Ramos (cell line): ENCODE results near the gene S100PBP.

ENCODE experiments used
- in situ Hi-C: fragments of 300-500 bp; cut with MboI; formaldehyde crosslinking; loops from one replicate; pipeline ENCODE4 v1.14.3; 2022; ENCODE audit warnings: low sequenced_read_pairs; ENCODE audit not compliant: unreplicated experiment

The S100PBP gene

DNA sequence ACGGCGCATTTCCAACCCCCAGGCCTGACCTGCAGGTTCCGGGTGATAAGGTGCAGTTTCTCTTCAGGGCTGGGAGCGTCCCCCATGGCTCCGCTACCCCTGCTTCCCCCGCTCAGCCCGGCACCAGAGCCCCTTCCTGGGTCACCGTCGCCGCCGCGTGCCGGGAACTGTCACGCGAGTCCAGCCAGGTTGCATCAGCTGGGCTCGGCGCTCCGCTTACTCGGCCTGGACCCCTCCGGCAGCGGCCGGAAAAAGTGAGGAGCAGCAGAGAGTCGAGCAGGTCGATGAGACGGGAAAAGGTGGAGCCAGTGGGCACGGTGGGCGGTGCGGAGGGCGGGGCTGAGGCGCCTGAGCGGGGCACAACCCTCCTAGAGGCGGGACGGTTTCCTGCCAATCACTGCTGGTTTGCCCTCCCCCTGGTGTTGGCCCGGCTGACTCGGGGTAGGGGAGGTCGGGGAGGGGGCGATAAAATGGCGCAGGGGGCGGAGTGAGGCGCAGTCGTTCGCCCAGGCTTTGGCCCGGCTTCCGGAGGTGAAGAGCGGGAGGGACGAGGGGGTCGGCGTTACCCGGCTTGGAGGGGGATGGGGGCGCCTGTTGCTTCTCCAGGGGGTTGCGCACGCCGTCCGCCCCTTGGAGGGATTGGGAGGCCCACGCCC is at the start of gene S100PBP, which contains the start of gene YARS1:
TSS of gene S100PBP (plus strand) at position 495 of the 656 bp plus-strand sequence. CDS start 8,447 bp downstream, outside the sequence.
TSS of gene YARS1 (minus strand) at position 200 of the 656 bp plus-strand sequence. CDS start at position 86, 114 bp downstream.
- in situ Hi-C loops, result no loop called here

DNA sequence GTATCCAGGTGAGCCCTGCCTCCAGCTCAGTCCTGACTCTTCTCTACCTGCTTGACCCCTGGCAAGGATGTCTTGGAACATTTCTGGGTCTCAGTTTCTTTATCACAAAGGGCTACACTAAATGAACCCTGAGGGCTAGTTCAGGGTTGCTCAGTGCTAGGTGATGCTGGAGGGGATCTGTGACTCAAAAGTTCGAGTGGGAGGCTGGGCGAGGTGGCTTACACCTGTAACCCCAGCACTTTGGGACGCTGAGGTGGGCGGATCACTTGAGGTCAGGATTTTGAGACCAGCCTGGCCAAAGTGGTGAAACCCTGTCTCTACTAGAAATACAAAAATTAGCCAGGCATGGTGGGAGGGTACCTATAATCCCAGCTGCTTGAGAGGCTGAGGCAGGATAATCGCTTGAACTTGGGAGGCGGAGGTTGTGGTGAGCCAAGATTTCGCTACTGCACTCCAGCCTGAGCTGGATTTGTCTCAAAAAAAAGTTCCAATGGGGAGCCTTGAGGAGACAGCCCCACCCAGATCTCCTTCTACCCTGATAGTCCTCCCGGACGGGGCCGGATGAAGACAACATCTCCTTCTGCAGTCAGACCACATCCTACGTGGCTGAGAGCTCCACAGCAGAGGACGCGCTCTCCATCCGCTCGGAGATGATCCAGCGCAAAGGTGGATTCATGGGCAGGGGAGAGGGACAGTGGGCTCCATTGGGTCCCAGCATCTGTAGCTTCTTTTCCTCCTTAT is 49.2 kb upstream of the S100PBP start:
- in situ Hi-C loops, result loop anchor here (10.0 kb wide), 1 partner anchor 243 kb away; no protein-coding TSS in a partner anchor

DNA sequence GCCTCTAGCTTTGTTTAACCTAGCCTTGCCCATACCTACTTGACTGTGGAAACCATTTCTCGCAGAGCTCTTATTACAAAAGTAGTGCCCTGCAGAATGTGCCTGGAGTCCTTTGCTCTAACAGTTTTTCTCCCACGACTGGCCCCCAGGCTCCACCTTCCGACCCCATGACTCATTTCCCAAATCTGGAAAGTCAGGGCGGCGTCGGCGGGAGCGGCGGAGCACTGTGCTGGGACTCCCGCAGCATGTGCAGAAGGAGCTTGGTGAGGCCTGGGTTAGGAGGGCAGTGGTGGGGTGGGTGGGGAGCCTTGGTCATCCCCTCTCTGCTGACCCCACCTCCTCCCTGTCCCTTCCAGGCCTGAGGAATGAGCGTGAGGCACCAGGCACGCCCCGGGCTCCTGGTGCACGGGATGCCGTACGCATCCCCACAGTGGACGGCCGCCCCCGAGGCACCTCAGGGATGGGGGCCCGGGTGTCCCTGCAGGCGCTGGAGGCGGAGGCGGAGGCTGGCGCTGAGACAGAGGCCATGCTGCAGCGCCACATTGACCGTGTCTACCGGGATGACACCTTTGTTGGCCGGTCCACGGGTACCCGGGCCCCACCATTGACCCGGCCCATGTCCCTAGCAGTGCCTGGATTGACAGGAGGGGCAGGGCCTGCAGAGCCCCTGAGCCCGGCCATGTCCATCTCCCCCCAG is 47.8 kb upstream of the S100PBP start:
- in situ Hi-C loops, result loop anchor here (10.0 kb wide), 1 partner anchor 245 kb away; no protein-coding TSS in a partner anchor

DNA sequence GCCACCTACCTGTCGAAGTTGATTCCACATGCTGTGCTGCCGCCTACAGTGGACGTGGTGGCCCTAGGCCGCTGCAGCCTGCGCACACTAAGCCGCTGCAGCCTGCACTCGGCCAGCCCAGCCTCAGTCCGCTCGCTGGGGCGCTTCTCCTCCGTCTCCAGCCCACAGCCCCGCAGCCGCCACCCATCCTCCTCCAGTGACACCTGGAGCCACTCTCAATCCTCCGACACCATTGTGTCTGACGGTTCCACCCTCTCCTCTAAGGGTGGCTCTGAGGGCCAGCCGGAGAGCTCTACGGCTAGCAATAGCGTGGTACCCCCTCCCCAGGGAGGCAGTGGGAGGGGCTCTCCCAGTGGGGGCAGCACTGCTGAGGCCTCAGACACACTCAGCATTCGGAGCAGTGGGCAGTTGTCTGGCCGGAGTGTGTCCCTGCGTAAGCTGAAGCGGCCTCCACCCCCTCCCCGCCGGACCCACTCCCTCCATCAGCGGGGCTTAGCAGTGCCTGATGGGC is 47.2 kb upstream of the S100PBP start:
- in situ Hi-C loops, result no loop called here

DNA sequence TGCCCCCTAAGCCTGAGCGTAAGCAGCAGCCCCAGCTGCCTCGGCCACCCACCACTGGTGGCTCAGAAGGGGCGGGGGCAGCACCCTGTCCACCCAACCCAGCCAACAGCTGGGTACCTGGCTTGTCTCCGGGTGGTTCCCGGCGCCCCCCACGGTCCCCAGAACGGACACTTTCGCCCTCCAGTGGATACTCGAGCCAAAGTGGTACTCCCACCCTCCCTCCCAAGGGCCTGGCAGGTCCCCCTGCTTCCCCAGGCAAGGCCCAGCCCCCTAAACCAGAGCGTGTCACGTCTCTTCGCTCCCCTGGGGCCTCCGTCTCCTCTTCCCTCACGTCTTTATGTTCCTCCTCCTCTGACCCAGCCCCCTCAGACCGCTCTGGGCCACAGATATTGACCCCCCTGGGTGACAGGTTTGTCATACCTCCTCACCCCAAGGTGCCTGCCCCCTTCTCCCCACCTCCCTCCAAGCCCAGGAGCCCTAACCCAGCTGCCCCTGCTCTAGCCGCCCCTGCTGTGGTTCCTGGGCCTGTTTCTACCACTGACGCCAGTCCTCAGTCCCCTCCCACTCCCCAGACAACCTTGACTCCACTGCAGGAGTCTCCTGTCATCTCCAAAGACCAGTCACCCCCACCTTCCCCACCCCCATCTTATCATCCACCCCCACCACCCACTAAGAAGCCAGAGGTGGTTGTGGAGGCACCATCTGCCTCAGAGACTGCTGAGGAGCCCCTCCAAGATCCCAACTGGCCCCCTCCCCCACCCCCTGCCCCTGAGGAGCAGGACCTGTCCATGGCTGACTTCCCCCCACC is 46.5 kb upstream of the S100PBP start:
- in situ Hi-C loops, result no loop called here

DNA sequence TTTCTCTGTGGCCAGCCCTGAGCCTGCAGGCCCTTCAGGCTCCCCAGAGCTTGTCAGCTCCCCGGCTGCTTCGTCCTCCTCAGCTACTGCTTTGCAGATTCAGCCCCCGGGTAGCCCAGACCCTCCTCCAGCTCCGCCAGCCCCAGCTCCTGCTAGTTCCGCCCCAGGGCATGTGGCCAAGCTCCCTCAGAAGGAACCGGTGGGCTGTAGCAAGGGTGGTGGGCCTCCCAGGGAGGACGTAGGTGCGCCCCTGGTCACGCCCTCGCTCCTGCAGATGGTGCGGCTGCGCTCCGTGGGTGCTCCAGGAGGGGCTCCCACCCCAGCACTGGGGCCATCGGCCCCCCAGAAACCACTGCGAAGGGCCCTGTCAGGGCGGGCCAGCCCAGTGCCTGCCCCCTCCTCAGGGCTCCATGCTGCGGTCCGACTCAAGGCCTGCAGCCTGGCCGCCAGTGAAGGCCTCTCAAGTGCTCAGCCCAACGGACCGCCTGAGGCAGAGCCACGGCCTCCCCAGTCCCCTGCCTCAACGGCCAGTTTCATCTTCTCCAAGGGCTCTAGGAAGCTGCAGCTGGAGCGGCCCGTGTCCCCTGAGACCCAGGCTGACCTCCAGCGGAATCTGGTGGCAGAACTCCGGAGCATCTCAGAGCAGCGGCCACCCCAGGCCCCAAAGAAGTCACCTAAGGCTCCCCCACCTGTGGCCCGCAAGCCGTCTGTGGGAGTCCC is 45.7 kb upstream of the S100PBP start:
- in situ Hi-C loops, result no loop called here

DNA sequence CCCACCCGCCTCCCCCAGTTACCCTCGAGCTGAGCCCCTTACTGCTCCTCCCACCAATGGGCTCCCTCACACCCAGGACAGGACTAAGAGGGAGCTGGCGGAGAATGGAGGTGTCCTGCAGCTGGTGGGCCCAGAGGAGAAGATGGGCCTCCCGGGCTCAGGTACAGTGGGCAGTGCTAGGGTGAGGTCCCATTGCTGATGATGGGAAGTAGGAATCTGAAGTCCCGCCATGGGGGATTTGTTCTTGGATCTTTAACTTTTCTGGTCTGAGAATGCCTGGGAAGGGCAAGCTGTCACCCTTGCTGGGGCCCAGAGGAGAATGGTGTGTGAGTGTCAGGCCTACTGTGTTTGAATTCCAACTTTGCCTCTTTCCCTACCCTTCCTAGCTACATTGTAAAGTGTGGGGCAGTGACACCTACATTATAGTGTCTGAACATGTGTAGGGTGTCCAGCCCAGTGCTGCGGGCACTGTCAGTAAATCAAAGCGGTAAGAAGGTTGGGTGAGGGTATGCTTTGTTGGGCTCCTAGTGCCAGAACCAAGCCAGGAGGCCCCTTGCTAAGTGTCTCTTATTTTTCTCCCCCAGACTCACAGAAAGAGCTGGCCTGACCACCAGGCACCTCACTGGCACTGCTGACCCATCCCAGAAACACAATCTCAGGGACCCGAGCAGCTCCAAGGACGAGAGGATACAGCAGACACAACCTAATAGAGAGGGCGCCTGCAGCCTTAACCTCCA is 45.0 kb upstream of the S100PBP start:
- in situ Hi-C loops, result no loop called here

DNA sequence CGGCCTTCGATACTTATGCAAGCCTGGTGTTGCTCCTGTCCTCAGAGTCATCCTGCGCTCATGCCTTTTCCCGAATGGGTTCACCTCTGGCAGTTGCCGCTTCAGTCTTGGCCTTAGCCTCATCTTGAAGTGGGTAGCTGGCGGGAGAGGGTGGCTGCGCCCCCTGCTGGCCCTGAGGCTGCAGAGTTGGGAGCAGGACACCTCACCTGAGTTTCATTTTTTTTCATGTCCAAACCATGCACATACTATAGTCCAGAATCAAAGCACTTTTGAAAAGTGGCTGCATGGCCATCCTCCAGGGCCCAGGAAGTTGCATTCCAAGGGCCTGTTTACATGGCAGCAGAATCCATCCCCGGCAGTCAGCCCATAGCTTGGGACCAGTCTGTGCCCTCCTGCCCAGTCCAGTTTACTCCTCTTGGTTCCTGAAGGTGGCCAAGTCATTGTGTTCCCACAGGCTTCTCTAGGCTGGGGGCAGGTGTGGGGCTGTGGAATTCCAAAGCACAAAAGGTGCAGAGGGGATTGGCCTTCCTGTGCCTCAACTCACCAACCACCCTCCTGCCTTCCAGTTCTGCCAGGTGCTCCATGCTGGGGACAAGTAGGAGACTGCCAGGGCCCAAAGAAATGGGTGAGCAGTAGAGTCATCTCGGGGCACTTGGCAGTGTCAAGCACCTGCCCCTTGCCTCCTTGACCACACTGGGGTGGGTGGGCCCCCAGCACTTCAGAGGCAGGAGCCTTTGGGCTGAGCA is 44.3 kb upstream of the S100PBP start:
- in situ Hi-C loops, result no loop called here

DNA sequence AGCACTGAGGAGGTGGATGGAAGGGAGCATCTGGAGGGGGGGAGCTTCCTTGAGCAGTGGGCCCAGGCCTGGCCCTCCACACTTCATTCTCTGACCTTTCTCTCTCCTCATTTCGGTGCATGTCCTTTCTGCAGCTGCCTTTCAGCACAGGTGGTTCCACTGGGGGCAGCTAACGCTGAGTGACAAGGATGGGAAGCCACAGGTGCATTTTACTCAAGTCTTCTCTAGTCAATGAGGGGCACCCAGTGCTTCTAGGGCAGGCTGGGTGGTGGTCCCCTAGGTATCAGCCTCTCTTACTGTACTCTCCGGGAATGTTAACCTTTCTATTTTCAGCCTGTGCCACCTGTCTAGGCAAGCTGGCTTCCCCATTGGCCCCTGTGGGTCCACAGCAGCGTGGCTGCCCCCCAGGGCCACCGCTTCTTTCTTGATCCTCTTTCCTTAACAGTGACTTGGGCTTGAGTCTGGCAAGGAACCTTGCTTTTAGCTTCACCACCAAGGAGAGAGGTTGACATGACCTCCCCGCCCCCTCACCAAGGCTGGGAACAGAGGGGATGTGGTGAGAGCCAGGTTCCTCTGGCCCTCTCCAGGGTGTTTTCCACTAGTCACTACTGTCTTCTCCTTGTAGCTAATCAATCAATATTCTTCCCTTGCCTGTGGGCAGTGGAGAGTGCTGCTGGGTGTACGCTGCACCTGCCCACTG is 43.5 kb upstream of the S100PBP start:
- in situ Hi-C loops, result no loop called here

DNA sequence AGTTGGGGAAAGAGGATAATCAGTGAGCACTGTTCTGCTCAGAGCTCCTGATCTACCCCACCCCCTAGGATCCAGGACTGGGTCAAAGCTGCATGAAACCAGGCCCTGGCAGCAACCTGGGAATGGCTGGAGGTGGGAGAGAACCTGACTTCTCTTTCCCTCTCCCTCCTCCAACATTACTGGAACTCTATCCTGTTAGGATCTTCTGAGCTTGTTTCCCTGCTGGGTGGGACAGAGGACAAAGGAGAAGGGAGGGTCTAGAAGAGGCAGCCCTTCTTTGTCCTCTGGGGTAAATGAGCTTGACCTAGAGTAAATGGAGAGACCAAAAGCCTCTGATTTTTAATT is 43.0 kb upstream of the S100PBP start:
- in situ Hi-C loops, result no loop called here

DNA sequence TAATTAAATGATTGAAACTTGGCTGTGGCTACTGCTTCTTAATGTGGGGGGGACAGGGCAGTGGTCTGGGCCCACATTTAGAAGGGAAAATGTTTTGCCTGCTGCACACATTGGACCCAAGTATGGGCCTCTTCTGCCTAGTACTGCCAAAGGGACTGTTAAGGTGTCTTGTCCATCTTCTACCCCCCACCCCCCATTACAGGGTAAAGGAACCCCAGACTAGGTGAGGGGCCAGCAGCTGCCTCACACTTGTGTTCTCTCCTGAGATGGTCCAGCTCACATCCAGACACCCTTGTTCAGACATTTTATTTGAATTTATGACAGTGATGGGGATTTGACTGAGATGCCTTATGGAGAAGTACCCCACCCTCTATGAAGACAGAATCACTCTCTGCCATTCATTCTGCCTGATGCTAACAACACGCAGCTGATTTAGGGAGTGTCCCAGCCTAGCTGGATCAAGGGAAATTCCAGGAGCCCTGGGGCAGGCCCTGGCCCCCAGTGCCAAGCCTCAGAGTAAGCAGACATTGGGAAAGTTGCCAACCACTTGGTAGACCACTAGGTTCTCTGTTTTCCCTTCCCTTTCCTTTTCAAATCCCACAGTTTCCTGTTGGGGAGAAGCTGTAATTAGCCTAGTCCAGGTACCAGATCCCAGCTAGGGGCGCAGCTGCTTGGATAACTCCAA is 42.4 kb upstream of the S100PBP start:
- in situ Hi-C loops, result no loop called here

DNA sequence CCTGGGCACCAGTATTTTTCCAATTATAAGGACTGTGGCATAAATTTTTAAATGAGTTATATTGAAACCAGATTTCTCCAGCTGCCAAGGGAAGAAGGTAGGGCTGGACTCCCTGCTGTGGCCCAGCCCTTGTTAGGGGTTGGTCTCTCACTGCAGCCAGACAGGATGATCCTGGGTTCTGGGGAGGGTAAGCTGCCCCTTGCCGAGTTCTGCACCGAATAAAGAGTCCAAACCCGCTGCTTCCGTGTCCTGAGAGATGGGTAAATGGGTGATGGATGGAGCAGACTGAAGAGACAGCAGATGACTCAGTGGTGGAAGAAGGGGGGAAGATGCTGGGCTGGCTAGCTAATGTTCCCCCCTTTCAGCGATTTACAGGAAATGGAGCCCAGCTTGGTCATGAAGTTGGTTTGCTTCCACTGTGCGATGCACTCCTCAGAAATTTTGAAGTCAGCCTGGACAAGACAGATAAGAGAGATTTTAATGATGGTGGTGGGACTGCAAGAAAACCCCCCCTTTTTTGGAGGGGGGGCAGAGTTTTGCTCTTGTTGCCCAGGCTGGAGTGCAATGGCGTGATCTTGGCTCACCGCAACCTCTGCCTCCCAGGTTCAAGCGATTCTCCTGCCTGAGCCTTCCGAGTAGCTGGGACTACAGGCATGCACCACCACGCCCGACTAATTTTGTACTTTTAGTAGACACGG is 41.7 kb upstream of the S100PBP start:
- in situ Hi-C loops, result no loop called here

DNA sequence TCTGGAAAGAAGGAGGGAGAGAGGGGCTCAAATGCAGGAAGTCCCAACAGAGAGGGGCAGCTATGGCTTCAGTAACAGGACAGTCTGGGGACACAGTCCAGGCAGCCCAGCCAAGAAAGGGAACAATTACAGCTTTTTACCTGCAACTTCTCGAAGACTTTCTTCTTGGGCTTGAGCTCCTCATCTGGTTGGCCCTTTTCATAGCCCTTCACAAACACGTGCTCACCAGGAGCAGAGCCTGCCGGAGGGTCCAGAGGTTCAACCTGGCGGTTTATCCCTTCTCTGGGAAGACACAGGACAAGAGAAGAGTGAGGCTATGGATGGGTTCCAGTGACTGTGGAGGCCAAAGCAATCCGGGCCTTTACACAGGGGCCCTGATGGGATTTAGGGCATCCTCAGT is 38.2 kb upstream of the S100PBP start:
- in situ Hi-C loops, result no loop called here

DNA sequence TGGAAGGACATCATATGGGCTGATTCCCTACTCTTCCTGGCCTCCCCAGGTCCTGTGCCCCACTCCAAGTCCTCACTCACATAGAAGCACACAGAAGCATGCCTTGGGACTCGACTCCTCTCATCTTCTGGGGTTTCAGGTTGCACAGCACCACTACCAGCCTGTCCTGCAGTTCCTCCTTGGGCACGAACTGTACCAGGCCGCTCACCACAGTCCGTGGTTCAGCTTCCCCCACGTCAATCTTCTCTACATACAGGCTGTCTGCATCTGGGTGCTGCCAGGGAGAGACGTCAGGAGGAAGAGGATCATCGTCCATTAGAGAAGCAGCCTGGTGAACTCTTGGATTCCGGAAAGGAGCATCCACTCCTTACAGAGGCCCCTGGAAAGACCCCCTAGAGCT is 37.4 kb upstream of the S100PBP start:
- in situ Hi-C loops, result no loop called here

DNA sequence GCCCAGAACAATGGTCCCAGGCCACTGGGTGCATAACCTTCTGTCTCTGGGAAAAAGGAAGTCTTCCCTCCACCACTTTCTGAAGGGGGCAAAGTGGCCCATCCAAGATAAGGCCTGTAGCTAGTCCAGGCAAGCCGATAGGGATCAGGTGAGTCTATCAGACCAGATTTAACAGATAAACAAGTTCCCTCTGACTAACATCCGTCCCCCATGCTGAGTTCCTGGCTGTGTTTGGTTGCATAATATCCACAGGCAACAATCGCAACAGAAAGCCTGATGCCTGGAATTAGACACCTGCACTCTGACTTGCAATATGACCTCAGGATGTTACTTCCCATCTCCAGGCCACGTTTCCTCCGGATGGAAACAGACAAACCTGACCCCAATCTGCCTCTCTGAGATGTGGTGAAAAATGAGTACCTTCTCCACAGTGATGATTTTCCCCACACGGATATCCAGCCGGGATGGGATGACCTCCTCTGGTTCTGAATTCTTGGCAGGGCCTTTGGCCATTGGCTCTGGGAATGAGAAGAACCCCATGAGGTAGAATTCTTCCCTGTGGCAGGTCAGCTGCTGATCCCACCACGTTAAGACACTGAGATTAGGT is 36.7 kb upstream of the S100PBP start:
- in situ Hi-C loops, result no loop called here

DNA sequence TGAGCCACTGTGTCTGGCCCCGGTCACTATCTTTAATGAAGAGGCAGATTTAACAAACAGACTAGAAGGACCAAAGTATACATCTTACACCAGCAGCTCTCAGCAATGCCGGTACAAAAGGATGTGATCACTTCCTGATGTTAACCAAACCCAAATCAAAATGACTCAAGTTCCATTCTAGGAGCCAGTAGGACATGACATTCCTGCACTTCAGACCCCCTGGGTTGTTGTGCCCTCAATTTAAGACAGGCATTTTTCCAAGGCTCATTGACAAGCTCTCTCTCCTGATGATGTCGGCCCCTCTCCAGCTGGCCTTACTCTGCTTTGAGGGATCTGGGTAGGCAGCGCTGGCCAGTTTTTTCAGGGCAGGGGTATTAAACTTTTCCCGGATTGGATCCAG is 35.4 kb upstream of the S100PBP start:
- in situ Hi-C loops, result no loop called here
